WTC11 (cell line): ENCODE measurements around the gene LACC1. TPM values are rescaled to one million over a fixed set of nuclear protein-coding genes. Genes with fewer than 3 reads are reported as not detected.

Source experiments
- ATAC-seq: fragments of 200-7000 bp; cut with Tn5 transposase; 2 replicates; pipeline ENCODE4 v1.10.0; 2021; ENCODE audit warnings: mild to moderate bottlenecking, moderate library complexity
- CTCF ChIA-PET: fragments of 300-600 bp; sonication (Branson Sonifier 250); formaldehyde crosslinking; loops from one replicate; lab custom pipeline; 2021; ENCODE audit warnings: antibody characterized with exemption; lab: Charles Lee
- POLR2A ChIA-PET: fragments of 350-600 bp; sonication (Branson Sonifier 250); formaldehyde crosslinking; loops from one replicate; lab custom pipeline; 2021; ENCODE audit warnings: antibody characterized with exemption; lab: Charles Lee
- DNase-seq: peaks from one replicate; pipeline ENCODE4 v3.0.0; 2021; ENCODE audit warnings: low spot score
- H3K27ac Mint-ChIP-seq: 2 replicates; pipeline ENCODE4 v1.8.0; 2021; ENCODE audit warnings: mixed read lengths
- H3K27me3 Mint-ChIP-seq: 2 replicates; pipeline ENCODE4 v1.8.0; 2021; ENCODE audit warnings: low read depth, mild to moderate bottlenecking, moderate library complexity, mixed read lengths
- H3K36me3 Mint-ChIP-seq: 2 replicates; pipeline ENCODE4 v1.8.0; 2021; ENCODE audit warnings: mixed read lengths
- H3K4me1 Mint-ChIP-seq: 2 replicates; pipeline ENCODE4 v1.8.0; 2022; ENCODE audit warnings: mixed read lengths
- H3K4me3 Mint-ChIP-seq: 2 replicates; pipeline ENCODE4 v1.8.0; 2021; ENCODE audit warnings: mild to moderate bottlenecking, moderate library complexity, mixed read lengths
- H3K9me3 Mint-ChIP-seq: 2 replicates; pipeline ENCODE4 v1.8.0; 2021; ENCODE audit warnings: mixed read lengths
- ATF1 ChIP-seq: sonication (generic); formaldehyde crosslinking; IDR thresholded peaks from 2 replicates; pipeline ENCODE4 v1.8.1; 2023; ENCODE audit warnings: mild to moderate bottlenecking, moderate library complexity, missing genetic modification reagents
- ATF6 ChIP-seq: sonication (generic); formaldehyde crosslinking; IDR thresholded peaks from 2 replicates; pipeline ENCODE4 v1.8.1; 2023; ENCODE audit warnings: mild to moderate bottlenecking, missing genetic modification reagents
- FOXP4 ChIP-seq: sonication (generic); formaldehyde crosslinking; IDR thresholded peaks from 2 replicates; pipeline ENCODE4 v1.8.0; 2022; ENCODE audit warnings: mild to moderate bottlenecking, missing genetic modification reagents
- IRF2 ChIP-seq: sonication (generic); formaldehyde crosslinking; IDR thresholded peaks from 2 replicates; pipeline ENCODE4 v1.8.0; 2022; ENCODE audit warnings: low read depth, missing genetic modification reagents, borderline replicate concordance
- JUN ChIP-seq: sonication (generic); formaldehyde crosslinking; IDR thresholded peaks from 2 replicates; pipeline ENCODE4 v1.8.0; 2023; ENCODE audit warnings: mild to moderate bottlenecking, missing genetic modification reagents
- KAT7 ChIP-seq: sonication (generic); formaldehyde crosslinking; IDR thresholded peaks from 2 replicates; pipeline ENCODE4 v1.8.1; 2023; ENCODE audit warnings: missing genetic modification reagents, mild to moderate bottlenecking, borderline replicate concordance
- MXD4 ChIP-seq: fragments of 250-450 bp; sonication (Bioruptor Pico); IDR thresholded peaks from 2 replicates; pipeline ENCODE4 v1.8.0; 2021; ENCODE audit warnings: mild to moderate bottlenecking, moderate library complexity, borderline replicate concordance
- NFE2L1 ChIP-seq: sonication (generic); formaldehyde crosslinking; IDR thresholded peaks from 2 replicates; pipeline ENCODE4 v1.8.1; 2023; ENCODE audit warnings: missing genetic modification reagents
- TP53 ChIP-seq: sonication (generic); formaldehyde crosslinking; IDR thresholded peaks from 2 replicates; pipeline ENCODE4 v1.8.1; 2023; ENCODE audit warnings: mild to moderate bottlenecking, missing genetic modification reagents
- ZNF219 ChIP-seq: sonication (generic); formaldehyde crosslinking; IDR thresholded peaks from 2 replicates; pipeline ENCODE4 v1.8.0; 2023; ENCODE audit warnings: missing genetic modification reagents, mild to moderate bottlenecking, borderline replicate concordance
- ZNF416 ChIP-seq: fragments of 250-450 bp; sonication (Bioruptor Pico); IDR thresholded peaks from 2 replicates; pipeline ENCODE4 v1.9.0; 2021; ENCODE audit warnings: mild to moderate bottlenecking, inconsistent platforms
- total RNA-seq: library from RNA; stranded (reverse); gene quantifications from 3 replicates; pipeline ENCODE4 v1.2.3, GENCODE V29; 2021
- TF ChIP-seq, protein P1 (sequence below): sonication (generic); formaldehyde crosslinking; IDR thresholded peaks from 2 replicates; pipeline ENCODE4 v1.8.1; 2022; ENCODE audit warnings: missing genetic modification reagents, borderline replicate concordance
- TF ChIP-seq, protein P2 (sequence below): sonication (generic); formaldehyde crosslinking; IDR thresholded peaks from 2 replicates; pipeline ENCODE4 v1.8.0; 2023; ENCODE audit warnings: missing genetic modification reagents
- TF ChIP-seq, protein P3 (sequence below): sonication (generic); formaldehyde crosslinking; IDR thresholded peaks from 2 replicates; pipeline ENCODE4 v1.8.1; 2023; ENCODE audit warnings: mild to moderate bottlenecking, missing genetic modification reagents, borderline replicate concordance
- TF ChIP-seq, protein P4 (sequence below): fragments of 250-450 bp; sonication (Bioruptor Pico); IDR thresholded peaks from 2 replicates; pipeline ENCODE4 v1.9.0; 2021; ENCODE audit warnings: mild to moderate bottlenecking, borderline replicate concordance
- TF ChIP-seq, protein P5 (sequence below): fragments of 250-450 bp; sonication (Bioruptor Pico); IDR thresholded peaks from 2 replicates; pipeline ENCODE4 v1.9.0; 2021; ENCODE audit warnings: moderate library complexity, mild to moderate bottlenecking, inconsistent platforms, borderline replicate concordance

LACC1 gene
- total RNA-seq, 1 experiment from 2014 or later = 5.5 TPM

DNA sequence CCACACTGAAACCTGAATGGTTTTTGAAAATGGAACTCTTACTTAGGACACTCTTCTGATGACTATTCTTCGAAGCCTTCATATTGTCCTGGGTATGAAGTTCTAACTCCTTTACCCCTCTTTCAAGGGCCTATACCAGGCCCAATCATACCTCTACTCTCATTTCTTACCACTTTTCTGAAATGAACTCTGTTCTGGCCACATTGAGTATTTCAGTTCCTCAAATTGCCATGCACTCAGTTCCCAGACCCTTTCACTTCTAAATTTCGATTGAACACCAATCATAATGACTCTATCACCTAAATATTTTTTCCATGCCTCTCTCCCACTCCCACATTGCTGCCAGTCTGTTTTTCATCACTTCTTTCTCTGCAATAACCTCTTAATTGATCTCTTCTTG lies 53.7 kb downstream of the LACC1 start (continued):
- TF ChIP-seq, protein P1, sequence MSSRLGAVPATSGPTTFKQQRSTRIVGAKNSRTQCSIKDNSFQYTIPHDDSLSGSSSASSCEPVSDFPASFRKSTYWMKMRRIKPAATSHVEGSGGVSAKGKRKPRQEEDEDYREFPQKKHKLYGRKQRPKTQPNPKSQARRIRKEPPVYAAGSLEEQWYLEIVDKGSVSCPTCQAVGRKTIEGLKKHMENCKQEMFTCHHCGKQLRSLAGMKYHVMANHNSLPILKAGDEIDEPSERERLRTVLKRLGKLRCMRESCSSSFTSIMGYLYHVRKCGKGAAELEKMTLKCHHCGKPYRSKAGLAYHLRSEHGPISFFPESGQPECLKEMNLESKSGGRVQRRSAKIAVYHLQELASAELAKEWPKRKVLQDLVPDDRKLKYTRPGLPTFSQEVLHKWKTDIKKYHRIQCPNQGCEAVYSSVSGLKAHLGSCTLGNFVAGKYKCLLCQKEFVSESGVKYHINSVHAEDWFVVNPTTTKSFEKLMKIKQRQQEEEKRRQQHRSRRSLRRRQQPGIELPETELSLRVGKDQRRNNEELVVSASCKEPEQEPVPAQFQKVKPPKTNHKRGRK (CRISPR knock-in tag) = no peak
- TF ChIP-seq, protein P2, sequence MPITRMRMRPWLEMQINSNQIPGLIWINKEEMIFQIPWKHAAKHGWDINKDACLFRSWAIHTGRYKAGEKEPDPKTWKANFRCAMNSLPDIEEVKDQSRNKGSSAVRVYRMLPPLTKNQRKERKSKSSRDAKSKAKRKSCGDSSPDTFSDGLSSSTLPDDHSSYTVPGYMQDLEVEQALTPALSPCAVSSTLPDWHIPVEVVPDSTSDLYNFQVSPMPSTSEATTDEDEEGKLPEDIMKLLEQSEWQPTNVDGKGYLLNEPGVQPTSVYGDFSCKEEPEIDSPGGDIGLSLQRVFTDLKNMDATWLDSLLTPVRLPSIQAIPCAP (CRISPR knock-in tag) = no peak
- no peak for TF ChIP-seq ATF6 (CRISPR knock-in tag)
- TF ChIP-seq, all 79 proteins: peak for 0

DNA sequence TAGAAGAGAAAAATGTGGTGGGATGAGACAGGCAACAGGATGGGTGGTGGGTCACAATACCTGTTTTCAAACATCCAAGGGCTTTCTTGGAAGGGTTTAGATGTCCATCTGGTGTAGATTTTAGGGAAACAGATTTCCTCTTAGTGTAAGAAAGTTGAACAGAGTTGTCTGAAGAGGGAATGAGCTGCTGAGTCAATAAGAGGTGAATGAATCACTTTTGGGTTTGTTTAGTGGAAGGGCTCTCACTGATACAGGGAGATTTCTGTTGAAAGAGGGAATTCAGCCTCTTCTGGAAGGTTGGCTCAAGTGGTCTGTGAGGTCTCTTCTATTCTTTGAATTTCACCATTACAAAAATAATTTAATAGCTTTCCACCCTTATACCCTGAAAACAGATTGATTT lies 54.6 kb downstream of the LACC1 start:
- DNase-seq = no peak
- no peaks in the 10 kb centered on the region for H3K27me3 Mint-ChIP-seq
- POLR2A ChIA-PET = no interaction called here
- no peaks in the 10 kb centered on the region; the same call in 1 of the 2 replicates for H3K36me3 Mint-ChIP-seq
- H3K27ac Mint-ChIP-seq = no peak overlapping the region
- H3K9me3 Mint-ChIP-seq = peaks cover 16% of the 10 kb centered on the region
- no peak for ATAC-seq
- CTCF ChIA-PET = no interaction called here
- H3K4me3 Mint-ChIP-seq = no peak overlapping the region
- peaks cover 7% of the 10 kb centered on the region; the same call in 1 of the 2 replicates for H3K4me1 Mint-ChIP-seq
- TF ChIP-seq, protein P3, sequence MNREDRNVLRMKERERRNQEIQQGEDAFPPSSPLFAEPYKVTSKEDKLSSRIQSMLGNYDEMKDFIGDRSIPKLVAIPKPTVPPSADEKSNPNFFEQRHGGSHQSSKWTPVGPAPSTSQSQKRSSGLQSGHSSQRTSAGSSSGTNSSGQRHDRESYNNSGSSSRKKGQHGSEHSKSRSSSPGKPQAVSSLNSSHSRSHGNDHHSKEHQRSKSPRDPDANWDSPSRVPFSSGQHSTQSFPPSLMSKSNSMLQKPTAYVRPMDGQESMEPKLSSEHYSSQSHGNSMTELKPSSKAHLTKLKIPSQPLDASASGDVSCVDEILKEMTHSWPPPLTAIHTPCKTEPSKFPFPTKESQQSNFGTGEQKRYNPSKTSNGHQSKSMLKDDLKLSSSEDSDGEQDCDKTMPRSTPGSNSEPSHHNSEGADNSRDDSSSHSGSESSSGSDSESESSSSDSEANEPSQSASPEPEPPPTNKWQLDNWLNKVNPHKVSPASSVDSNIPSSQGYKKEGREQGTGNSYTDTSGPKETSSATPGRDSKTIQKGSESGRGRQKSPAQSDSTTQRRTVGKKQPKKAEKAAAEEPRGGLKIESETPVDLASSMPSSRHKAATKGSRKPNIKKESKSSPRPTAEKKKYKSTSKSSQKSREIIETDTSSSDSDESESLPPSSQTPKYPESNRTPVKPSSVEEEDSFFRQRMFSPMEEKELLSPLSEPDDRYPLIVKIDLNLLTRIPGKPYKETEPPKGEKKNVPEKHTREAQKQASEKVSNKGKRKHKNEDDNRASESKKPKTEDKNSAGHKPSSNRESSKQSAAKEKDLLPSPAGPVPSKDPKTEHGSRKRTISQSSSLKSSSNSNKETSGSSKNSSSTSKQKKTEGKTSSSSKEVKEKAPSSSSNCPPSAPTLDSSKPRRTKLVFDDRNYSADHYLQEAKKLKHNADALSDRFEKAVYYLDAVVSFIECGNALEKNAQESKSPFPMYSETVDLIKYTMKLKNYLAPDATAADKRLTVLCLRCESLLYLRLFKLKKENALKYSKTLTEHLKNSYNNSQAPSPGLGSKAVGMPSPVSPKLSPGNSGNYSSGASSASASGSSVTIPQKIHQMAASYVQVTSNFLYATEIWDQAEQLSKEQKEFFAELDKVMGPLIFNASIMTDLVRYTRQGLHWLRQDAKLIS (CRISPR knock-in tag) = no peak
- no peak for TF ChIP-seq TP53 (CRISPR knock-in tag)
- TF ChIP-seq, protein P1 (CRISPR knock-in tag) = no peak
- no peak for TF ChIP-seq IRF2 (CRISPR knock-in tag)
- no peak for TF ChIP-seq KAT7 (CRISPR knock-in tag)
- TF ChIP-seq ZNF219 (CRISPR knock-in tag) = no peak
- TF ChIP-seq FOXP4 = no peak
- TF ChIP-seq, protein P4, sequence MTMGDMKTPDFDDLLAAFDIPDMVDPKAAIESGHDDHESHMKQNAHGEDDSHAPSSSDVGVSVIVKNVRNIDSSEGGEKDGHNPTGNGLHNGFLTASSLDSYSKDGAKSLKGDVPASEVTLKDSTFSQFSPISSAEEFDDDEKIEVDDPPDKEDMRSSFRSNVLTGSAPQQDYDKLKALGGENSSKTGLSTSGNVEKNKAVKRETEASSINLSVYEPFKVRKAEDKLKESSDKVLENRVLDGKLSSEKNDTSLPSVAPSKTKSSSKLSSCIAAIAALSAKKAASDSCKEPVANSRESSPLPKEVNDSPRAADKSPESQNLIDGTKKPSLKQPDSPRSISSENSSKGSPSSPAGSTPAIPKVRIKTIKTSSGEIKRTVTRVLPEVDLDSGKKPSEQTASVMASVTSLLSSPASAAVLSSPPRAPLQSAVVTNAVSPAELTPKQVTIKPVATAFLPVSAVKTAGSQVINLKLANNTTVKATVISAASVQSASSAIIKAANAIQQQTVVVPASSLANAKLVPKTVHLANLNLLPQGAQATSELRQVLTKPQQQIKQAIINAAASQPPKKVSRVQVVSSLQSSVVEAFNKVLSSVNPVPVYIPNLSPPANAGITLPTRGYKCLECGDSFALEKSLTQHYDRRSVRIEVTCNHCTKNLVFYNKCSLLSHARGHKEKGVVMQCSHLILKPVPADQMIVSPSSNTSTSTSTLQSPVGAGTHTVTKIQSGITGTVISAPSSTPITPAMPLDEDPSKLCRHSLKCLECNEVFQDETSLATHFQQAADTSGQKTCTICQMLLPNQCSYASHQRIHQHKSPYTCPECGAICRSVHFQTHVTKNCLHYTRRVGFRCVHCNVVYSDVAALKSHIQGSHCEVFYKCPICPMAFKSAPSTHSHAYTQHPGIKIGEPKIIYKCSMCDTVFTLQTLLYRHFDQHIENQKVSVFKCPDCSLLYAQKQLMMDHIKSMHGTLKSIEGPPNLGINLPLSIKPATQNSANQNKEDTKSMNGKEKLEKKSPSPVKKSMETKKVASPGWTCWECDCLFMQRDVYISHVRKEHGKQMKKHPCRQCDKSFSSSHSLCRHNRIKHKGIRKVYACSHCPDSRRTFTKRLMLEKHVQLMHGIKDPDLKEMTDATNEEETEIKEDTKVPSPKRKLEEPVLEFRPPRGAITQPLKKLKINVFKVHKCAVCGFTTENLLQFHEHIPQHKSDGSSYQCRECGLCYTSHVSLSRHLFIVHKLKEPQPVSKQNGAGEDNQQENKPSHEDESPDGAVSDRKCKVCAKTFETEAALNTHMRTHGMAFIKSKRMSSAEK (CRISPR knock-in tag) = no peak
- TF ChIP-seq ATF1 = no peak
- no peak for TF ChIP-seq JUN
- TF ChIP-seq NFE2L1 = no peak
- TF ChIP-seq MXD4 (CRISPR knock-in tag) = no peak
- TF ChIP-seq, protein P2 (CRISPR knock-in tag) = no peak
- TF ChIP-seq, protein P5, sequence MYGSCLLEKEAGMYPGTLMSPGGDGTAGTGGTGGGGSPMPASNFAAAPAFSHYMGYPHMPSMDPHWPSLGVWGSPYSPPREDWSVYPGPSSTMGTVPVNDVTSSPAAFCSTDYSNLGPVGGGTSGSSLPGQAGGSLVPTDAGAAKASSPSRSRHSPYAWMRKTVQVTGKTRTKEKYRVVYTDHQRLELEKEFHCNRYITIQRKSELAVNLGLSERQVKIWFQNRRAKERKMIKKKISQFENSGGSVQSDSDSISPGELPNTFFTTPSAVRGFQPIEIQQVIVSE (CRISPR knock-in tag) = no peak
- TF ChIP-seq ZNF416 (CRISPR knock-in tag) = no peak
